Mucosa of rectum (tissue), 2 donors: ENCODE measurements around the gene MEG3.

Source experiments
- H3K27ac ChIP-seq, 2 donors: one replicate each; pipeline ENCODE4 v1.7.0; 2013; ENCODE audit warnings: inconsistent platforms in 2 of 2, low read depth in 2 of 2, low read length in 2 of 2
- H3K27me3 ChIP-seq, 2 donors: one replicate each; pipeline ENCODE4 v1.7.0; 2013; ENCODE audit warnings: low read length in 2 of 2; ENCODE audit not compliant: control insufficient read depth in 2 of 2, insufficient read depth in 2 of 2
- H3K36me3 ChIP-seq, 2 donors: one replicate each; pipeline ENCODE4 v1.7.0; 2013; ENCODE audit warnings: low read length in 2 of 2; ENCODE audit not compliant: control insufficient read depth in 2 of 2, insufficient read depth in 2 of 2
- H3K4me1 ChIP-seq, 2 donors: one replicate each; pipeline ENCODE4 v1.7.0; 2013; ENCODE audit warnings: low read length in 2 of 2, mild to moderate bottlenecking in 1 of 2; ENCODE audit not compliant: control insufficient read depth in 2 of 2, insufficient read depth in 2 of 2
- H3K4me3 ChIP-seq, 2 donors: one replicate each; pipeline ENCODE4 v1.7.0; 2013; ENCODE audit warnings: low read length in 2 of 2
- H3K9ac ChIP-seq, 2 donors: one replicate each; pipeline ENCODE4 v1.7.0; 2013; ENCODE audit warnings: low read length in 2 of 2, low read depth in 1 of 2, mild to moderate bottlenecking in 1 of 2
- H3K9me3 ChIP-seq, 2 donors: one replicate each; pipeline ENCODE4 v1.7.0; 2013; ENCODE audit warnings: low read length in 2 of 2; ENCODE audit not compliant: control insufficient read depth in 2 of 2
- donor health status: healthy.
- donor health status: Normal muscosa, but diverticular disease.

MEG3 gene

GRCh38 chr14:100904307-100905087 lies 78.6 kb downstream of the MEG3 start:
- H3K9ac ChIP-seq, result no peak overlapping the region
- no peak overlapping the region for H3K27ac ChIP-seq
- no peaks in the 10 kb centered on the region for H3K9me3 ChIP-seq
- H3K4me1 ChIP-seq, result peaks cover 3 to 12% of the 10 kb centered on the region in 2 donors
- no peaks in the 10 kb centered on the region for H3K36me3 ChIP-seq
- H3K27me3 ChIP-seq, result peaks cover 20 to 24% of the 10 kb centered on the region in 2 donors
- no peak overlapping the region for H3K4me3 ChIP-seq

GRCh38 chr14:100905166-100905565 lies 79.2 kb downstream of the MEG3 start:
- no peak overlapping the region for H3K27ac ChIP-seq
- H3K9ac ChIP-seq, result no peak overlapping the region
- peaks cover 18 to 20% of the 10 kb centered on the region in 2 donors for H3K27me3 ChIP-seq
- no peaks in the 10 kb centered on the region for H3K36me3 ChIP-seq
- peaks cover 3 to 7% of the 10 kb centered on the region in 2 donors for H3K4me1 ChIP-seq
- H3K9me3 ChIP-seq, result no peaks in the 10 kb centered on the region
- no peak overlapping the region for H3K4me3 ChIP-seq

GRCh38 chr14:100906420-100906819 lies 80.5 kb downstream of the MEG3 start:
- Histone ChIP-seq H3K4me3 (no peak overlapping the region), H3K9me3 (no peaks in the 10 kb centered on the region), H3K36me3 (no peaks in the 10 kb centered on the region), H3K27ac (no peak overlapping the region), H3K4me1 (no peaks in the 10 kb centered on the region), H3K27me3 (peaks cover 15 to 18% of the 10 kb centered on the region in 2 donors), H3K9ac (no peak overlapping the region)

- H3K9ac ChIP-seq, result no peak overlapping the region
- H3K27ac ChIP-seq, result no peak overlapping the region
- H3K9me3 ChIP-seq, result no peaks in the 10 kb centered on the region
- H3K27me3 ChIP-seq, result peaks cover 14 to 18% of the 10 kb centered on the region in 2 donors
- no peaks in the 10 kb centered on the region for H3K36me3 ChIP-seq
- no peak overlapping the region for H3K4me3 ChIP-seq
- H3K4me1 ChIP-seq, result no peaks in the 10 kb centered on the region
These were observed 81.3 kb downstream of the MEG3 start for GRCh38 chr14:100907240-100907639.

- Histone ChIP-seq H3K4me1 (no peaks in the 10 kb centered on the region), H3K27me3 (peaks cover 7 to 10% of the 10 kb centered on the region in 2 donors), H3K4me3 (no peak overlapping the region), H3K36me3 (no peaks in the 10 kb centered on the region), H3K9me3 (no peaks in the 10 kb centered on the region), H3K9ac (no peak overlapping the region), H3K27ac (no peak overlapping the region)
These were observed 83.5 kb downstream of the MEG3 start for GRCh38 chr14:100909439-100909838.
